Suprapubic skin (tissue), 4 donors: Measurements from ENCODE around the gene HOXB8. TPM values are rescaled to one million over a fixed set of nuclear protein-coding genes. Genes with fewer than 3 reads are reported as not detected.

Experiments
- DNase-seq, 2 donors: peaks; one replicate each; pipeline ENCODE4 v3.0.0-alpha.2; 2019; ENCODE audit warnings: low spot score in 2 of 2
- H3K27ac ChIP-seq: fragments of 200-600 bp; sonication (generic); one replicate; pipeline ENCODE4 v1.5.1; 2019
- H3K27me3 ChIP-seq: fragments of 200-600 bp; sonication (generic); one replicate; pipeline ENCODE4 v1.5.1; 2019
- H3K36me3 ChIP-seq: fragments of 200-600 bp; sonication (generic); one replicate; pipeline ENCODE4 v1.5.1; 2019
- H3K4me1 ChIP-seq: fragments of 200-600 bp; sonication (generic); one replicate; pipeline ENCODE4 v1.5.1; 2019
- H3K4me3 ChIP-seq: fragments of 200-600 bp; sonication (generic); one replicate; pipeline ENCODE4 v1.5.1; 2019; ENCODE audit warnings: mild to moderate bottlenecking
- H3K9me3 ChIP-seq: fragments of 200-600 bp; sonication (generic); one replicate; pipeline ENCODE4 v1.5.1; 2019
- EP300 ChIP-seq: sonication (generic); formaldehyde crosslinking; IDR thresholded peaks from one replicate; pipeline ENCODE4 v1.6.1; 2017; ENCODE audit warnings: antibody characterized with exemption
- POLR2A ChIP-seq, 2 donors: fragments of 450-650 bp; IDR thresholded peaks; one replicate each; pipeline ENCODE4 v1.6.1; 2017; ENCODE audit warnings: antibody characterized with exemption in 2 of 2, mild to moderate bottlenecking in 2 of 2, moderate library complexity in 2 of 2
- POLR2AphosphoS5 ChIP-seq, 3 donors: sonication (generic); formaldehyde crosslinking; IDR thresholded peaks; one replicate each; pipeline ENCODE4 v1.6.1; 2017; ENCODE audit warnings: antibody characterized with exemption in 3 of 3
- WGBS: methylation state at CpG from one replicate; pipeline ENCODE4 v1.1.5; 2018; 5-methylcytosine and 5-hydroxymethylcytosine counted together
- total RNA-seq, 4 donors: library from RNA; depleted of rRNA; stranded (reverse); fragments of >200 nt; gene quantifications; one replicate each; pipeline ENCODE4 v1.1.0, GENCODE V29; 2016
- TF ChIP-seq, protein P1 (sequence below), 2 donors: fragments of 200-600 bp in 1 of 2; fragments of 450-650 bp in 1 of 2; sonication (generic) in 1 of 2; IDR thresholded peaks; one replicate each; pipeline ENCODE4 v1.5.1; 2016 to 2019; ENCODE audit warnings: antibody characterized with exemption in 2 of 2, mild to moderate bottlenecking in 1 of 2, moderate library complexity in 1 of 2

The HOXB8 gene
- total RNA-seq, 4 donors from 2014 or later = not detected

DNA sequence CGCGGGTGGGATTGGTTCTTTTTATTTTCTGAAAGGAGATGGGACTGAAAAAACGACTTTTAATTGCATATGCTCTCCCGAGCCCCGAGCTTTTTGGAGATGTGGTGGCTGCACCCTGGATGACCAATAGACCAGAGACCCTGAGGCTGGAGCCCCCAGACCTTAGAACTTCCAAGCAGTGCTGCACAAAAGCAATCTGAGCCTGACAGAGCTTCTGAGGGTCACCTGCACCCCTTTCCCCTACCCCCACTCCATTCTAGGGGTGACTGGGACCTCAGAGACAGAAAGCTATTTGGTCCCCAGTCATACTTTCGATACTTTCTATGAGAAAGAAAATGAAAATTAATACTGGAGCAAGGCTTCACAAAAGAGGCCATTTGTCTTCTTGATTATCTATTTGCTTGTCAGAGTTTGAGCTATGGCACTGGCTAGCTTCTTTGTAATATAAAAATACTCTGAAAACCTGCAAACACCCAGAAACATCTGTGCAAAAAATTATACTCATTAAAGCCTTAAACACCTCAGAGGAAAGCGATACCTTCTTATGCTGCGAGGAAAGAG lies 40.5 kb downstream of the HOXB8 start:
- no peak for DNase-seq
- WGBS = 61% methylated on average over 8 of the region's 8 CpGs
- no peaks in the 10 kb centered on the region for H3K36me3 ChIP-seq
- H3K4me1 ChIP-seq = peaks cover 75% of the 10 kb centered on the region
- H3K27ac ChIP-seq = peak overlapping the region; percentile 85
- no peaks in the 10 kb centered on the region for H3K9me3 ChIP-seq
- peak overlapping the region; percentile 8 for H3K4me3 ChIP-seq
- no peaks in the 10 kb centered on the region for H3K27me3 ChIP-seq
- TF ChIP-seq POLR2A (IDR thresholded peaks at IDR 0.05) = no peak
- TF ChIP-seq, protein P1, sequence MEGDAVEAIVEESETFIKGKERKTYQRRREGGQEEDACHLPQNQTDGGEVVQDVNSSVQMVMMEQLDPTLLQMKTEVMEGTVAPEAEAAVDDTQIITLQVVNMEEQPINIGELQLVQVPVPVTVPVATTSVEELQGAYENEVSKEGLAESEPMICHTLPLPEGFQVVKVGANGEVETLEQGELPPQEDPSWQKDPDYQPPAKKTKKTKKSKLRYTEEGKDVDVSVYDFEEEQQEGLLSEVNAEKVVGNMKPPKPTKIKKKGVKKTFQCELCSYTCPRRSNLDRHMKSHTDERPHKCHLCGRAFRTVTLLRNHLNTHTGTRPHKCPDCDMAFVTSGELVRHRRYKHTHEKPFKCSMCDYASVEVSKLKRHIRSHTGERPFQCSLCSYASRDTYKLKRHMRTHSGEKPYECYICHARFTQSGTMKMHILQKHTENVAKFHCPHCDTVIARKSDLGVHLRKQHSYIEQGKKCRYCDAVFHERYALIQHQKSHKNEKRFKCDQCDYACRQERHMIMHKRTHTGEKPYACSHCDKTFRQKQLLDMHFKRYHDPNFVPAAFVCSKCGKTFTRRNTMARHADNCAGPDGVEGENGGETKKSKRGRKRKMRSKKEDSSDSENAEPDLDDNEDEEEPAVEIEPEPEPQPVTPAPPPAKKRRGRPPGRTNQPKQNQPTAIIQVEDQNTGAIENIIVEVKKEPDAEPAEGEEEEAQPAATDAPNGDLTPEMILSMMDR (IDR thresholded peaks at IDR 0.05) = no peak
- no peak for TF ChIP-seq POLR2AphosphoS5 (IDR thresholded peaks at IDR 0.05)
- TF ChIP-seq EP300 = no peak

DNA sequence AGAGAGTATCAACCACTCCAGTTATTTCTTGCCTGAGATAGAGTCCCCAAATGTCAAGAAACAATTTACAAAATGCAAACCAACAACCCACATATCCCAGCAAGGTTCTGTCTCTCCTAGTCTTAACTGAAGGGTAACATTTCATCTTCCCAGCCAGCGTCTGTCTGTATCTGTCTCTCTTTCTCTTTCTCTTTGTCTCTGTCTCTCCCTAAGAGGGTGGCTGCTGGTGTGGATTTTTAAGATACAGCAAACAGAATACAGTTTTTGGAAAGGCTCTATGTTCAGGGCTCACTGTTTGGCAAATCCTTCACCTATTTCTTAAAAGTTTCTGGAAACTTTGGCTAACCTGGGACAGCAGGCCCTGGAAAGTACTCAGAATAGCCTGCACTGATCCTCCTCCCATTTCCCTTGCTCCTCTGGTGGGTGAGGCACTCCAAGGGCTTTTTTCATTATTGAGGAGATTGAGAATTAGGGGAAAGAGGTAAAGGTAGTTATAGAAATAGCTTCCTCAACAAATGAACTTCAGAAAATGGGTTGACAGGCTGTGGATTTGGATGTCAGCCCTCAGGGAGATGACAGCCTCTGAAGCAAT lies 43.2 kb downstream of the HOXB8 start:
- TF ChIP-seq EP300 = no peak
- TF ChIP-seq, protein P1 (IDR thresholded peaks at IDR 0.05) = no peak
- H3K9me3 ChIP-seq = no peaks in the 10 kb centered on the region
- H3K27me3 ChIP-seq = peaks cover 3% of the 10 kb centered on the region
- peaks cover 81% of the 10 kb centered on the region for H3K4me1 ChIP-seq
- no peak for DNase-seq
- H3K4me3 ChIP-seq = peak overlapping the region; percentile 29
- 67% methylated on average over 1 of the region's 1 CpG for WGBS
- peak overlapping the region; percentile 85 for H3K27ac ChIP-seq
- H3K36me3 ChIP-seq = no peaks in the 10 kb centered on the region

DNA sequence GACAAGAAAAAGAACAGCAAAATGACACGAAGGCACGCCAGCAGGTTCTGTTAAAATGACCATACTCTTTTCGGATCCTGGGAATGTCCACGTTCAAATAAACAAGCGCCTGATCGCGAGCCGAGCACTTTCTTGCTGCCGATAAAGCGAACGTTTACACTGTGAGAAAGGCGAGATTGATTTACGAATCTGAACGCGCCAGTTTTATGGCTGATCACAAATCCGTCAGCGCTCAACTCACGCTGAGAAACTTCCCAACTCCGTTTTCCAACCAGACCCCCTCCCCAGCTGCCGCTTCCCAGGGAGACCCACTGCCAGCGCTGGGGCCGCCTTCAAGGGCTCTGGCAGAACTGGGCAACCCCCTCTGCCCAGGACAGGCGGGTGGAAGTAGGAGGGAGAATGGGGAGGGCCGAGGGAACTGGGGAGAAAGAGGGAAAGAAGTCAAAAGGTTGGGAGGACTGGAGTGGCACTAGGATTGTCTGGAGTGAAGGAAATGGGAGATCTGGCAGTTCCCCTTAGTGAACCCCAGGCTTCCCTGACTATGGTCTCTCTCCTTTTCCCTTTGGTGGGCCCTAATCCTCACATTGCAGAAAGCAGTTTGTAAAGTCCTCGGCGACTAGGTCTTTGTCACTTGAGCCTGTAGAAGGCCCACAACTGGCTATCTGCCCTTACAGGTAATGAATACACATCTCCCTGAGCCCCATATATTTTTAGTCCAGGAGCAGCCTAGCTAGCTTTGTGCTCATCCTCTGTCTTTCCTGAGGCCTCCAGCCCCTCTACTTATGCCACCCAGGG lies 43.9 kb downstream of the HOXB8 start:
- Histone ChIP-seq H3K9me3 (no peaks in the 10 kb centered on the region), H3K27ac (peak overlapping the region; percentile 85), H3K4me3 (peak overlapping the region; percentile 29), H3K4me1 (peaks cover 74% of the 10 kb centered on the region), H3K36me3 (no peaks in the 10 kb centered on the region), H3K27me3 (peaks cover 3% of the 10 kb centered on the region)
- no peak for DNase-seq
- TF ChIP-seq POLR2A (IDR thresholded peaks at IDR 0.05) (no peak), POLR2AphosphoS5 (IDR thresholded peaks at IDR 0.05) (no peak), EP300 (no peak)
- TF ChIP-seq, protein P1 (IDR thresholded peaks at IDR 0.05) = no peak
- 69% methylated on average over 26 of the region's 26 CpGs for WGBS

DNA sequence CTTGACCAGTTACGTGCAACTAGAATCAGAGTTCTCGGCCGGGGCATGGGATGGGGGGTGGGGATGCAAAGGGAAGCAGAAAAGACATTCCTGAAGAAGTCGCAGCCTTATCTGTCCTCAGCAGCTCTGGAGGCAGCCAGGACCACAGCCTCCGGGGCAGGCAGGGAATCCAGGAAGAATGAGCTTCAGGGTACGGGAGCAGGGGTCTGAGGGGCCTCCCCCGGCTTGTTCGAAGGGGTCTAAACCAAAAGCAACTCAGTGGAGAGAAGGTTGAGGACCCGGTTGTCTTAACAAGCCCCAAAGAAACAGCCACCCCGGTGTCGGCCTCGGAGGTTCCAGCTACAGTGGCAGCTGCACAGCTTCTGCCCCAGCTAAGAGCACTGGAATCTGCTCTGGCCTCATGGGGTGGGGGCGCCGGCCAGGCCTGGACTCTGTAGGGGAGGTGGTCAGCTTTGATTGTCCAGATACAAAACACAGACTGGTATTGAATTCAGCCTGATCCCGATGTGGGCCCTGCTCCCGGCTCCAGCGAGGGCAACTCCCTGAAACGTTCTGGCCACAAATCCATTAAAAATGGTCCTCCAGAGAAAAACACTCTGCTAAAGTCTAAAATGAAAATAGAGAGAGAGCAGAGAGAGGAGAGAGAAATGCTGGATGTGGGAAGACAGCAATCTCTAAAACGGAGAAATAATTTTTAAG lies 44.6 kb downstream of the HOXB8 start:
- H3K36me3 ChIP-seq = no peaks in the 10 kb centered on the region
- H3K27ac ChIP-seq = peak overlapping the region; percentile 85
- H3K4me3 ChIP-seq = peak overlapping the region; percentile 29
- peaks cover 3% of the 10 kb centered on the region for H3K27me3 ChIP-seq
- TF ChIP-seq POLR2AphosphoS5 (IDR thresholded peaks at IDR 0.05) = no peak
- no peak for TF ChIP-seq EP300
- no peak for TF ChIP-seq POLR2A (IDR thresholded peaks at IDR 0.05)
- TF ChIP-seq, protein P1 (IDR thresholded peaks at IDR 0.05) = no peak
- DNase-seq = no peak
- WGBS = 45% methylated on average over 11 of the region's 19 CpGs
- no peaks in the 10 kb centered on the region for H3K9me3 ChIP-seq
- H3K4me1 ChIP-seq = peaks cover 67% of the 10 kb centered on the region
